GM12874 (cell line): ENCODE results near the gene MYB.

Source experiments
- CTCF ChIP-seq: IDR thresholded peaks from 2 replicates; pipeline ENCODE4 v1.5.1; 2011; ENCODE audit warnings: low read depth, mild to moderate bottlenecking, control low read depth, low read length, moderate library complexity; ENCODE audit not compliant: insufficient read depth

The MYB gene

GRCh38 chr6:135170238-135170637, 10.9 kb upstream of the MYB start:
- no peak for TF ChIP-seq CTCF

GRCh38 chr6:135170849-135171248, 10.3 kb upstream of the MYB start:
- TF ChIP-seq CTCF: no peak

DNA sequence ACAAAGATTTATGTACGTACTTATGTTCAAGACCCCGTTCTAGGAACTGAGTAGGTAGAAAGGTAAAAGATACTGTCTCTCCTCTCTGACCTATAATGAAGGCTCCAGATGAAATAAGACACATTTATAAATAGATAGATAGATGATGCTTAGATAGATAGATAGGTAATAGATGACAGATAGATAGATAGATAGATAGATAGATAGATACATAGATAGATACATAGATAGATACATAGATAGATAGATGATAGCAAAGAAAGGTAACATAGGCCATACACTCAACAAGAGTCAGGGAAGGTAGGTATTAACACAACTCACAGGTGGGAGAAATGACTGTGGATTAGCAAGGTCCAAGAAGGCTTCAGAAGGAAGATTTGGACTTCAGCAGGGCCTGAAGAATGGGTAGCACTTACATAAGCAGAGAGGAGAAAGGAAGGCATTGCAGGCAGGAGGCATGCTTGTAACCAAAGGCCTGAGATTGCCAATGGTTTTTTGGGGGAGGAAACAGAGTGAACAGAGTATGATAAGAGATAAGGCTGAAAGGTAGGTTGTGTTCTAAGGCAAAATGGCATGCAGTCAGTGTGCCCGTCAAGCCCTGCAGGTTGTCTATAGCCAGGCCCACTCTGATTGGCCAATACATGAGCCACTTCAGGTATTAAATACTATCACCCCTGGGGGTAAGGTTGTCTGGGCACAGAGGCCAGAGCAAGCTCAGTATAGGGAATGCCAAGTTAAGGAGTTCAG, 7.7 kb upstream of the MYB start:
- TF ChIP-seq CTCF: no peak

DNA sequence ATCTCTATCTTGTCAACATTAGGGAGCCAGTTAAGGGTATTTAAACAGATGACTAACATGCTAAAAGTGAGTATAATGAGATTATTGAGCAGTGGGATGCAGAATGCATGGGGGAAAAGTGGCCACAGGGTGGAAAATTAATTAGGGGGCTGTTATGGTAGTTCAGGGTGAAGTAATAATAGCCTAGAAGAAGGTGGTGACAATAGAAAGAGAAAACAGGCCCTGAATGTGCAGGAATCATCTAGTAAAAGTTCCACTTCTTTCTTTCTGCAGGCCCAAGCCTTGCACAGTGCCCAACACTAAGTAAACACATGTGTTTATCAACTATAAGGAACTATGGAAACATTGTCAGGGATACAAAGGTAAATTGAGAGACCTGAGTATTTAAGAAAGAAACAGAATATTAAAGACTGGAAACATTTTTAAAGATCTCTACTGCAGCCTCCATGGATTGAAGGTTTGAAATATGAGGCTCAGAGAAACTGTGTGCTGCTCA, 7.1 kb upstream of the MYB start:
- TF ChIP-seq CTCF: no peak

GRCh38 chr6:135176058-135176457, 5.0 kb upstream of the MYB start:
- TF ChIP-seq CTCF: no peak

- TF ChIP-seq CTCF: no peak
These were observed 4.6 kb upstream of the MYB start for GRCh38 chr6:135176464-135176863.

- no peak for TF ChIP-seq CTCF
These were observed 1.7 kb upstream of the MYB start for GRCh38 chr6:135179372-135179771.
